C4-2B (cell line): ENCODE results near the gene AGAP6.
"Not testable (repeated sequence)": the region's sequence is repeated elsewhere in the genome, so short reads cannot be mapped to it uniquely, and the experiment has no call there.

Experiments used
- ZFX ChIP-seq: fragments of 450-650 bp; IDR thresholded peaks from 2 replicates; pipeline ENCODE4 v1.6.1; 2017
- TF ChIP-seq, protein P1 (sequence below): fragments of 450-650 bp; conservative IDR thresholded peaks from 2 replicates; pipeline ENCODE4 v1.5.1; 2017; ENCODE audit warnings: mild to moderate bottlenecking

GRCh38 chr10:50016926-50017325 is 28.7 kb downstream of the AGAP6 start:
- TF ChIP-seq, protein P1, sequence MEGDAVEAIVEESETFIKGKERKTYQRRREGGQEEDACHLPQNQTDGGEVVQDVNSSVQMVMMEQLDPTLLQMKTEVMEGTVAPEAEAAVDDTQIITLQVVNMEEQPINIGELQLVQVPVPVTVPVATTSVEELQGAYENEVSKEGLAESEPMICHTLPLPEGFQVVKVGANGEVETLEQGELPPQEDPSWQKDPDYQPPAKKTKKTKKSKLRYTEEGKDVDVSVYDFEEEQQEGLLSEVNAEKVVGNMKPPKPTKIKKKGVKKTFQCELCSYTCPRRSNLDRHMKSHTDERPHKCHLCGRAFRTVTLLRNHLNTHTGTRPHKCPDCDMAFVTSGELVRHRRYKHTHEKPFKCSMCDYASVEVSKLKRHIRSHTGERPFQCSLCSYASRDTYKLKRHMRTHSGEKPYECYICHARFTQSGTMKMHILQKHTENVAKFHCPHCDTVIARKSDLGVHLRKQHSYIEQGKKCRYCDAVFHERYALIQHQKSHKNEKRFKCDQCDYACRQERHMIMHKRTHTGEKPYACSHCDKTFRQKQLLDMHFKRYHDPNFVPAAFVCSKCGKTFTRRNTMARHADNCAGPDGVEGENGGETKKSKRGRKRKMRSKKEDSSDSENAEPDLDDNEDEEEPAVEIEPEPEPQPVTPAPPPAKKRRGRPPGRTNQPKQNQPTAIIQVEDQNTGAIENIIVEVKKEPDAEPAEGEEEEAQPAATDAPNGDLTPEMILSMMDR: not testable (repeated sequence)
- TF ChIP-seq ZFX: not testable (repeated sequence)
